Osteocyte (in vitro differentiated cells): ENCODE results near the gene MAP6. TPM values are rescaled to one million over a fixed set of nuclear protein-coding genes. Genes with fewer than 3 reads are reported as not detected.

ENCODE experiments used
- DNase-seq: peaks from one replicate; pipeline ENCODE4 v3.0.0; 2021; ENCODE audit warnings: mixed read lengths; ENCODE audit not compliant: unreplicated experiment; ENCODE audit errors: extremely low spot score
- H3K27ac Mint-ChIP-seq: one replicate; pipeline ENCODE4 v1.8.0; 2021; ENCODE audit warnings: mild to moderate bottlenecking, mixed read lengths; ENCODE audit not compliant: unreplicated experiment
- H3K27me3 Mint-ChIP-seq: one replicate; pipeline ENCODE4 v1.8.0; 2021; ENCODE audit warnings: mixed read lengths; ENCODE audit not compliant: unreplicated experiment
- H3K36me3 Mint-ChIP-seq: one replicate; pipeline ENCODE4 v1.8.0; 2021; ENCODE audit warnings: mixed read lengths; ENCODE audit not compliant: unreplicated experiment
- H3K4me1 Mint-ChIP-seq: one replicate; pipeline ENCODE4 v1.8.0; 2021; ENCODE audit warnings: mixed read lengths; ENCODE audit not compliant: unreplicated experiment
- H3K4me3 Mint-ChIP-seq: one replicate; pipeline ENCODE4 v1.8.0; 2021; ENCODE audit warnings: mild to moderate bottlenecking, moderate library complexity, mixed read lengths; ENCODE audit not compliant: unreplicated experiment
- H3K9me3 Mint-ChIP-seq: one replicate; pipeline ENCODE4 v1.8.0; 2021; ENCODE audit warnings: mixed read lengths; ENCODE audit not compliant: unreplicated experiment
- CTCF ChIP-seq: fragments of 200-600 bp; sonication (generic); IDR thresholded peaks from 2 replicates; pipeline ENCODE4 v1.5.0; 2021; ENCODE audit warnings: antibody characterized with exemption, mild to moderate bottlenecking, moderate library complexity
- total RNA-seq: library from RNA; stranded (reverse); gene quantifications from 2 replicates; pipeline ENCODE4 v1.2.1, GENCODE V29; 2021

Gene MAP6
- total RNA-seq, 1 donor from 2014 or later, result 2.3 TPM

- Mint-ChIP-seq H3K27ac (no peak overlapping the region), H3K4me3 (no peak overlapping the region), H3K9me3 (no peaks in the 10 kb centered on the region), H3K36me3 (no peaks in the 10 kb centered on the region), H3K4me1 (peaks cover 3% of the 10 kb centered on the region), H3K27me3 (peaks cover 11% of the 10 kb centered on the region)
- DNase-seq, result no peak
- no peak for TF ChIP-seq CTCF
These were observed 129.1 kb downstream of the MAP6 start for GRCh38 chr11:75539459-75540334.

- TF ChIP-seq CTCF, result no peak
- Mint-ChIP-seq H3K27me3 (peaks cover 11% of the 10 kb centered on the region), H3K4me3 (no peak overlapping the region), H3K4me1 (peaks cover 9% of the 10 kb centered on the region), H3K27ac (no peak overlapping the region), H3K9me3 (no peaks in the 10 kb centered on the region), H3K36me3 (no peaks in the 10 kb centered on the region)
- DNase-seq, result no peak
These were observed 130.5 kb downstream of the MAP6 start for GRCh38 chr11:75538150-75538942.

- no peaks in the 10 kb centered on the region for H3K9me3 Mint-ChIP-seq
- no peak for DNase-seq
- peaks cover 9% of the 10 kb centered on the region for H3K4me1 Mint-ChIP-seq
- no peak overlapping the region for H3K4me3 Mint-ChIP-seq
- no peak overlapping the region for H3K27ac Mint-ChIP-seq
- H3K36me3 Mint-ChIP-seq, result no peaks in the 10 kb centered on the region
- no peak for TF ChIP-seq CTCF
- H3K27me3 Mint-ChIP-seq, result peaks cover 11% of the 10 kb centered on the region
These were observed 131.1 kb downstream of the MAP6 start for GRCh38 chr11:75537740-75538139.

Other genes with a start within 250 kb of the MAP6 start
- gene KLHL35, start 235.8 kb downstream of the MAP6 start, total RNA-seq, result 2.3 and 2.8 TPM in 2 replicates
- gene GDPD5, start 143.1 kb downstream of the MAP6 start, total RNA-seq, result 3.1 and 4.0 TPM in 2 replicates
- gene SERPINH1, start 106.8 kb downstream of the MAP6 start, total RNA-seq, result 484 and 511 TPM in 2 replicates
- gene MOGAT2, start 48.8 kb upstream of the MAP6 start, total RNA-seq, result not detected in 2 replicates
- 0.13 TPM in 1 of 2 replicates, not detected in the other for gene DGAT2, start 99.7 kb upstream of the MAP6 start, total RNA-seq
- 20.2 and 24.9 TPM in 2 replicates for gene UVRAG, start 146.2 kb upstream of the MAP6 start, total RNA-seq